Measurements from ENCODE around the gene TUBAL3.

Gene TUBAL3

GRCh38 chr10:5448333-5449001 is 43.8 kb upstream of the TUBAL3 start:
- no peak for DNase-seq (ENCODE audit: low read depth)
- TF ChIP-seq POLR2A (IDR thresholded peaks at IDR 0.05; ENCODE audit: extremely low read depth, insufficient read length), result no peak
- TF ChIP-seq MAX (IDR thresholded peaks at IDR 0.05; ENCODE audit: low read depth, low read length), result no peak
- TF ChIP-seq CTCF (IDR thresholded peaks at IDR 0.05; ENCODE audit: low read depth, low read length), result no peak
- TF ChIP-seq MYC (IDR thresholded peaks at IDR 0.05; ENCODE audit: low read depth, low read length), result no peak
- H3K4me3 ChIP-seq (ENCODE audit: low read depth, low read length), result no peak overlapping the region

GRCh38 chr10:5447611-5448071 is 43.0 kb upstream of the TUBAL3 start:
- peak overlapping the region; percentile 69 for H3K4me3 ChIP-seq (ENCODE audit: low read depth, low read length)
- peak; percentile 7 for DNase-seq (ENCODE audit: low read depth)
- TF ChIP-seq POLR2A (IDR thresholded peaks at IDR 0.05; ENCODE audit: extremely low read depth, insufficient read length) (no peak), MAX (IDR thresholded peaks at IDR 0.05; ENCODE audit: low read depth, low read length) (no peak), MYC (IDR thresholded peaks at IDR 0.05; ENCODE audit: low read depth, low read length) (no peak), CTCF (IDR thresholded peaks at IDR 0.05; ENCODE audit: low read depth, low read length) (no peak)

GRCh38 chr10:5447056-5447455 is 42.4 kb upstream of the TUBAL3 start:
- no peak for TF ChIP-seq CTCF (IDR thresholded peaks at IDR 0.05; ENCODE audit: low read depth, low read length)
- no peak for TF ChIP-seq MYC (IDR thresholded peaks at IDR 0.05; ENCODE audit: low read depth, low read length)
- no peak for TF ChIP-seq MAX (IDR thresholded peaks at IDR 0.05; ENCODE audit: low read depth, low read length)
- no peak for TF ChIP-seq POLR2A (IDR thresholded peaks at IDR 0.05; ENCODE audit: extremely low read depth, insufficient read length)
- no peak for DNase-seq (ENCODE audit: low read depth)
- peak overlapping the region; percentile 69 for H3K4me3 ChIP-seq (ENCODE audit: low read depth, low read length)

GRCh38 chr10:5446390-5446926 is 41.8 kb upstream of the TUBAL3 start:
- peak overlapping the region; percentile 69 for H3K4me3 ChIP-seq (ENCODE audit: low read depth, low read length)
- peak; percentile 86 for DNase-seq (ENCODE audit: low read depth)
- peak; percentile 89 for TF ChIP-seq MYC (IDR thresholded peaks at IDR 0.05; ENCODE audit: low read depth, low read length)
- peak; percentile 65 for TF ChIP-seq POLR2A (IDR thresholded peaks at IDR 0.05; ENCODE audit: extremely low read depth, insufficient read length)
- no peak for TF ChIP-seq CTCF (IDR thresholded peaks at IDR 0.05; ENCODE audit: low read depth, low read length)
- peak; percentile 93 for TF ChIP-seq MAX (IDR thresholded peaks at IDR 0.05; ENCODE audit: low read depth, low read length)

- H3K4me3 ChIP-seq (ENCODE audit: low read depth, low read length), result no peak overlapping the region
- DNase-seq (ENCODE audit: low read depth), result no peak
- TF ChIP-seq POLR2A (IDR thresholded peaks at IDR 0.05; ENCODE audit: extremely low read depth, insufficient read length) (no peak), MYC (IDR thresholded peaks at IDR 0.05; ENCODE audit: low read depth, low read length) (no peak), MAX (IDR thresholded peaks at IDR 0.05; ENCODE audit: low read depth, low read length) (no peak), CTCF (IDR thresholded peaks at IDR 0.05; ENCODE audit: low read depth, low read length) (no peak)
Observed at GRCh38 chr10:5445006-5445405, 40.4 kb upstream of the TUBAL3 start.

Data from NB4 (cell line).